Measurements from ENCODE around the gene WDR17. TPM values are rescaled to one million over a fixed set of nuclear protein-coding genes. Genes with fewer than 3 reads are reported as not detected.

Gene WDR17
- 10 to 100 TPM in 2 of 4 donors, 1 to 10 TPM in 2; 5.6 to 12.8 (median 9.0) TPM for total RNA-seq

GRCh38 chr4:176065435-176066291 lies at the start of gene WDR17:
TSS of gene WDR17 (plus strand) at chr4:176065841. CDS start at chr4:176111581, 45,740 bp downstream.
- peak within 1 kb of the TSS; percentile 7 to 73 (median 49) for H3K4me3 ChIP-seq (replicated peaks in 1 of 3)
- 1 to 3% methylated on average over 19 to 20 of the region's 55 CpGs for WGBS, 2 donors
- intact Hi-C loops (cut with DNase I): no loop called here
- no peaks in the 10 kb centered on the region for H3K9me3 ChIP-seq
- H3K36me3 ChIP-seq: no peaks in the 10 kb centered on the region
- no peaks in the 10 kb centered on the region for H3K27me3 ChIP-seq
- no peak within 1 kb of the TSS for H3K27ac ChIP-seq
- peak; percentile 96 to 97 for DNase-seq
- TF ChIP-seq POLR2A (IDR thresholded peaks at IDR 0.05) (peak in 1 of 2 donors; percentile 46), CTCF (IDR thresholded peaks at IDR 0.05) (no peak)
- peaks cover 0 to 4% of the 10 kb centered on the region in 2 donors for H3K4me1 ChIP-seq

- intact Hi-C loops (cut with DNase I): no loop called here
- Histone ChIP-seq H3K4me1 (no peaks in the 10 kb centered on the region), H3K9me3 (no peaks in the 10 kb centered on the region), H3K27me3 (no peaks in the 10 kb centered on the region), H3K27ac (no peak overlapping the region), H3K4me3 (replicated peaks in 1 of 3) (no peak overlapping the region), H3K36me3 (no peaks in the 10 kb centered on the region)
- DNase-seq: no peak
- WGBS, 2 donors: 82 to 87% methylated on average over 4 of the region's 4 CpGs
- no peak for TF ChIP-seq POLR2A (IDR thresholded peaks at IDR 0.05)
- no peak for TF ChIP-seq CTCF (IDR thresholded peaks at IDR 0.05)
Observed at GRCh38 chr4:176016601-176017000, 49.0 kb upstream of the WDR17 start.

- no peaks in the 10 kb centered on the region for H3K9me3 ChIP-seq
- no peak for DNase-seq
- H3K27me3 ChIP-seq: no peaks in the 10 kb centered on the region
- H3K27ac ChIP-seq: no peak overlapping the region
- no peaks in the 10 kb centered on the region for H3K36me3 ChIP-seq
- WGBS, 2 donors: 78 to 88% methylated on average over 5 of the region's 5 CpGs
- intact Hi-C loops (cut with DNase I): no loop called here
- H3K4me1 ChIP-seq: no peaks in the 10 kb centered on the region
- no peak overlapping the region for H3K4me3 ChIP-seq (replicated peaks in 1 of 3)
- TF ChIP-seq POLR2A (IDR thresholded peaks at IDR 0.05): no peak
- TF ChIP-seq CTCF (IDR thresholded peaks at IDR 0.05): no peak
Observed at GRCh38 chr4:176020481-176021085, 45.1 kb upstream of the WDR17 start.

- Histone ChIP-seq H3K4me3 (replicated peaks in 1 of 3) (no peak overlapping the region), H3K4me1 (no peaks in the 10 kb centered on the region), H3K27ac (no peak overlapping the region), H3K9me3 (no peaks in the 10 kb centered on the region), H3K27me3 (no peaks in the 10 kb centered on the region), H3K36me3 (no peaks in the 10 kb centered on the region)
- no peak for TF ChIP-seq CTCF (IDR thresholded peaks at IDR 0.05)
- no peak for TF ChIP-seq POLR2A (IDR thresholded peaks at IDR 0.05)
- WGBS, 2 donors: 85 to 93% methylated on average over 2 of the region's 2 CpGs
- intact Hi-C loops (cut with DNase I): loop anchor here (10.0 kb wide), 2 partner anchors 244 to 304 kb away; no protein-coding TSS in a partner anchor
- no peak for DNase-seq
Observed at GRCh38 chr4:176030391-176030790, 35.2 kb upstream of the WDR17 start.

GRCh38 chr4:176031922-176032321 lies 33.7 kb upstream of the WDR17 start:
- TF ChIP-seq POLR2A (IDR thresholded peaks at IDR 0.05) (no peak), CTCF (IDR thresholded peaks at IDR 0.05) (no peak)
- H3K27me3 ChIP-seq: no peaks in the 10 kb centered on the region
- no peaks in the 10 kb centered on the region for H3K36me3 ChIP-seq
- H3K4me3 ChIP-seq (replicated peaks in 1 of 3): no peak overlapping the region
- H3K9me3 ChIP-seq: no peaks in the 10 kb centered on the region
- intact Hi-C loops (cut with DNase I): loop anchor here (10.0 kb wide), 2 partner anchors 243 to 303 kb away; no protein-coding TSS in a partner anchor
- no peak overlapping the region for H3K27ac ChIP-seq
- WGBS, 2 donors: 48 to 70% methylated on average over 4 of the region's 4 CpGs
- no peak for DNase-seq
- H3K4me1 ChIP-seq: no peaks in the 10 kb centered on the region
